ENCODE results near the gene PDE4B.
"Not testable (repeated sequence)": the region's sequence is repeated elsewhere in the genome, so short reads cannot be mapped to it uniquely, and the experiment has no call there.

PDE4B gene

GRCh38 chr1:65953170-65953569 is 160.5 kb downstream of the PDE4B start:
- DNase-seq (ENCODE audit: low spot score) = no peak

GRCh38 chr1:65955071-65955470 is 162.4 kb downstream of the PDE4B start:
- DNase-seq (ENCODE audit: low spot score) = no peak

- no peak for DNase-seq (ENCODE audit: low spot score)
These were observed 162.8 kb downstream of the PDE4B start for GRCh38 chr1:65955503-65955902.

GRCh38 chr1:65958561-65959350 is 166.1 kb downstream of the PDE4B start:
- peak; percentile 12 for DNase-seq (ENCODE audit: low spot score)

- no peak for DNase-seq (ENCODE audit: low spot score)
These were observed 167.3 kb downstream of the PDE4B start for GRCh38 chr1:65959896-65960567.

- DNase-seq (ENCODE audit: low spot score) = no peak
These were observed 170.6 kb downstream of the PDE4B start for GRCh38 chr1:65963156-65963888.

- DNase-seq (ENCODE audit: low spot score) = no peak
These were observed 171.4 kb downstream of the PDE4B start for GRCh38 chr1:65964123-65964522.

GRCh38 chr1:65965112-65965996 is 172.7 kb downstream of the PDE4B start:
- no peak for DNase-seq (ENCODE audit: low spot score)

- DNase-seq (ENCODE audit: low spot score) = not testable (repeated sequence)
These were observed 174.8 kb downstream of the PDE4B start for GRCh38 chr1:65967492-65967891.

- DNase-seq (ENCODE audit: low spot score) = no peak
These were observed 178.9 kb downstream of the PDE4B start for GRCh38 chr1:65971547-65971946.

- no peak for DNase-seq (ENCODE audit: low spot score)
These were observed 183.0 kb downstream of the PDE4B start for GRCh38 chr1:65975708-65976107.

GRCh38 chr1:65979136-65980044 is 186.7 kb downstream of the PDE4B start:
- DNase-seq (ENCODE audit: low spot score) = no peak

- no peak for DNase-seq (ENCODE audit: low spot score)
These were observed 187.5 kb downstream of the PDE4B start for GRCh38 chr1:65980237-65980636.

GRCh38 chr1:65983500-65983899 is 190.8 kb downstream of the PDE4B start:
- no peak for DNase-seq (ENCODE audit: low spot score)

- DNase-seq (ENCODE audit: low spot score) = no peak
These were observed 192.8 kb downstream of the PDE4B start for GRCh38 chr1:65985393-65986066.

GRCh38 chr1:65986146-65986545 is 193.5 kb downstream of the PDE4B start:
- DNase-seq (ENCODE audit: low spot score) = no peak

GRCh38 chr1:65990161-65990560 is 197.5 kb downstream of the PDE4B start:
- DNase-seq (ENCODE audit: low spot score) = no peak

- DNase-seq (ENCODE audit: low spot score) = no peak
These were observed 199.0 kb downstream of the PDE4B start for GRCh38 chr1:65991694-65992093.

- no peak for DNase-seq (ENCODE audit: low spot score)
These were observed 199.6 kb downstream of the PDE4B start for GRCh38 chr1:65992165-65992821.

- no peak for DNase-seq (ENCODE audit: low spot score)
These were observed 200.2 kb downstream of the PDE4B start for GRCh38 chr1:65992831-65993271.

All from HuH-7.5 (cell line).